ENCODE measurements around the gene AQR. TPM values are rescaled to one million over a fixed set of nuclear protein-coding genes. Genes with fewer than 3 reads are reported as not detected.

The AQR gene
- 17.1 and 19.0 TPM in 2 replicates for total RNA-seq

GRCh38 chr15:34969340-34970097 lies at the start of gene AQR:
AQR (minus strand) TSS chr15:34969742; CDS start chr15:34969613, 129 bp downstream.

DNA sequence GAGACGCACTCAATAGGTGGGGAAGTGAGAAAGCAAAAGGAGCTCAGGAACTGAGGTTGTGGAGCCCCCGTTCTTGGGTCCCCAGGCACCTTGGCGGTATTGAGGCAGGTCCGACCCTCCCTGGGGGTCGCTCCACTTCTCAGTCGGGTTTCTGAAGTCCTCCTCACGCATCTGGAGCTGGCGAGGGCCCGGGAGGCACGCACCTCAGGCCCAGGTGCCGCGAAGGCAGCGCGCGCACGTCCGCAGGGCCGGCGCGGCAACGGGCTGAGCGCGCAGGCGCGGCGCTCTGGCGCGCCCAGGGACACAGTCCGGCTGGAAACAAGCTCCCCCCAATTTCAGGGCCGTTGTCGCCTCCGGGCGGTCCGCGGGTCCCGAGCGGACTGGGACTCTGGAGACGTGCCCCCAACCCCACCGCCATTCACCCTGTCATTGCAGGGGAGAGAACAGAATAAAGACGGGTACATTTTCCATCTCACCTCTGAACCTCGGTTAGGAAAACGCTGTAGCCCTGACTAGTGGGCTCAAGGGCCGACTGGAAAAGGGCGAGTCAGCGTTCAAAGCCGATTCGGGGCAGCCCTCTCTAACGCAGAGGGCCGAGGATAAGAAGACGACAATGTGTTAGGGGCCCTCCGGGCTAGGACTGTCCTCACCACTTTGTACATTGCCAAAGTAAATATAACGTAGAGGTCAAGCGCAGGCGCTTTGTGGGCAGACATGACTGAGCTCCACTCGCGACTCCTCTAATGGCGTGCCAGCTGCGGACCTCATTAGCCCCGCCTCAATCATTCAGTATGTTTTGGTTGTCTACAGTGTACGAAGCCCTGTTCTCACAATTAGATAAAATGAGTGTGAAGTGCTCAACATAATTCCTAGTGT lies 18.7 kb upstream of the AQR start, which contains the start of gene ZNF770:
Gene ZNF770 (minus strand): TSS at position 261 of the 876 bp plus-strand sequence. CDS start 4,853 bp downstream, outside the sequence.

Other genes with a start within 250 kb of the AQR start
- not detected in 2 replicates for gene GJD2, start 214.7 kb downstream of the AQR start, total RNA-seq
- not detected in 2 replicates for gene ACTC1, start 174.2 kb downstream of the AQR start, total RNA-seq
- gene ZNF770, start 18.5 kb upstream of the AQR start, total RNA-seq: 24.0 and 29.1 TPM in 2 replicates
- gene NANOGP8, start 115.6 kb upstream of the AQR start, total RNA-seq: not detected in 2 replicates

Measured in airway epithelial cell (primary cell).